GM18907 (cell line): ENCODE measurements around the gene ADCY6.
A peak's percentile ranks its signal among the peaks of the same experiment; 100 is the strongest.

Source experiments
- ATAC-seq: cut with Tn5 transposase; IDR thresholded peaks from one replicate; pipeline ENCODE4 v1.9.1; 2021; ENCODE audit warnings: mild to moderate bottlenecking, moderate library complexity; ENCODE audit not compliant: unreplicated experiment

The ADCY6 gene

GRCh38 chr12:48816143-48816854, 27.4 kb upstream of the ADCY6 start:
- no peak for ATAC-seq

GRCh38 chr12:48815126-48816110, 26.5 kb upstream of the ADCY6 start:
- ATAC-seq, result peak; percentile 36

- ATAC-seq, result peak; percentile 82
These were observed 25.6 kb upstream of the ADCY6 start for GRCh38 chr12:48814262-48815125.

GRCh38 chr12:48813465-48814261, 24.8 kb upstream of the ADCY6 start:
- ATAC-seq, result no peak

GRCh38 chr12:48812389-48812788, 23.5 kb upstream of the ADCY6 start:
- ATAC-seq, result no peak

- ATAC-seq, result no peak
These were observed 22.7 kb upstream of the ADCY6 start for GRCh38 chr12:48811437-48812090.

GRCh38 chr12:48810903-48811431, 22.1 kb upstream of the ADCY6 start:
- no peak for ATAC-seq

GRCh38 chr12:48807981-48808380, 19.1 kb upstream of the ADCY6 start:
- no peak for ATAC-seq

- ATAC-seq, result no peak
These were observed 14.8 kb upstream of the ADCY6 start for GRCh38 chr12:48803675-48804074.

GRCh38 chr12:48800971-48801370, 12.1 kb upstream of the ADCY6 start:
- no peak for ATAC-seq

- no peak for ATAC-seq
These were observed 11.6 kb upstream of the ADCY6 start for GRCh38 chr12:48800457-48800856.

- ATAC-seq, result no peak
These were observed 8.1 kb upstream of the ADCY6 start for GRCh38 chr12:48796976-48797375.

GRCh38 chr12:48795550-48796455, 6.9 kb upstream of the ADCY6 start:
- peak; percentile 50 for ATAC-seq

- no peak for ATAC-seq
These were observed 6.0 kb upstream of the ADCY6 start for GRCh38 chr12:48794870-48795269.

GRCh38 chr12:48793696-48794095, 4.8 kb upstream of the ADCY6 start:
- no peak for ATAC-seq

- ATAC-seq, result no peak
These were observed 1.0 kb upstream of the ADCY6 start for GRCh38 chr12:48789858-48790326.

GRCh38 chr12:48788524-48788853, 400 bp downstream of the ADCY6 start:
- peak; percentile 17 for ATAC-seq

GRCh38 chr12:48787791-48788523, 932 bp downstream of the ADCY6 start:
- no peak for ATAC-seq
